HG02798 (cell line): ENCODE data around the gene DMRT2.

Experiments
- ATAC-seq: cut with Tn5 transposase; IDR thresholded peaks from one replicate; pipeline ENCODE4 v1.9.1; 2021; ENCODE audit warnings: mild to moderate bottlenecking; ENCODE audit not compliant: unreplicated experiment, poor library complexity

DMRT2 gene

DNA sequence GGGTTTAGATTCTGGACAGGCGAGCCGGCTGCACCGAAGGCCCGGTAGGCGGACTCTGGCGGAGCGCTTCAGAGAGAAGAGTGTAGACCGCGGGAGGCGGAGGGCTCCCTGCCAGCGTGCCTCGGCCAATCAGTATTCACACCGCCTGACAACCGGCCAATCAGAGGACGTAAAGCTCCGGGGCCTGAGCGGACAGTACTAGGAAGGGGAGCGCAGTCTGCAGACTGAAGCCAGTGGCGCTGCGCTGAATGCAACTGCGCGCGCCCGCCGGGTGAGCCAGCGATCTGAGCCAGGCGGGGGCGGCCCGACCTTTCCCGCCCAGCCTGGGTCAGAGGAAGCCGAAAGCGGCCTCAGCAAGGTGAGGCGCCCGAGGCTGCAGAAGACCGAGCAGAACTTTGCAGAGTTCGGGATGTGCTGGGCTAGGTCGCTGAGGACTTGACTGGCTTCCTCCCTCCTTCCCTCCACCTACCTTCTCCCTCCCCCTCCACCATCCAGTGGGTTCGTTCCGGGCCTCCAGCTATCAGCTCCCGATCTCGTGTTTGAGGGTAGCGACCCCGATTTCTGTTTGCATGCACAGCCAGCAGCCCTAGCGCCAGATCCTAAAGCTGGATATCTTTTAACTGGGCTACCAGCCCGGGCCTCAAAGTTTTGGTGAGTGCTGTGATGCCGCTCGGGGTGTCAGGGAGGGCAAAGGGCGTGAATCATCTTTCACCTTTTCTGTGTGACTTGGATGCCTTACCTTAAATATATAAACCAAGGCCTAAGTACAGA, at the start of gene DMRT2:
TSS of gene DMRT2 (plus strand) at position 233 of the 771 bp plus-strand sequence. CDS start 1,257 bp downstream, outside the sequence.
- peak; percentile 74 for ATAC-seq

DNA sequence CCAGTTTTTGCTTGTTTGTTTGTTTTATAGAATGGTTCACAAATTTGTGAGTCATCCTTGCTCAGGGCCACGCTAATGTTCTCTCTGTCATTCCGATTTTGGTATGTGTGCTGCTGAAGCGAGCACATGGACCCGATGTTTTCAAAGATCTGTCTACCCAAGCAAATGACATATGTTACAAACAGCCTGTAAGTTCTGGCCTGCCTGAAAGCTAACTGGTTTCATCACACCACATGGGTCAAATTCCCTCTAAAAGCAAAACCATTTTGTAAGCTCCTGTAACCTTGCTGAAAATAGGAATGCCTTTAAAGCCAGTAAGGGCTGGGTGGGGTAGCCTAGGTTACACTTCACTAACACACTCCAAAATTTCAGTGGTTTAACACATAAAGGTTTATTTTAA, 48.3 kb upstream of the DMRT2 start:
- ATAC-seq, result no peak

DNA sequence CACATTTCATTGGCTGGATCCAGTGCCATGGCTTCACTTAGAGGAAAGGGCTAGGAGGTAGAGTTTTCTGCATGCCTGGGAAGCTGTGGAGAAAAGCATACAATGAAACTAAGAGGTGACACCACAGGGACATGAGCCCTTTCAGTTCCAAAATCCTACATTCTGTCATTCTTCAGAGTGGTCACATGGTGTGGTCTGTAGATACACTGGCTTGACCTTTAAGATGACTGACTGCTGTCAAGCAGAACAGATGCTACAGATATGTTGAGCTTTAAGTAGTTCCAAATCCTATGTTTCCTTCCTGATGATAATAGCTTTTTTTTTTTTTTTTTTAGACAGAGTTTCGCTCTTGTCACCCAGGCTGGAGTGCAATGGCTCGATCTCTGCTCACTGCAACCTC, 47.5 kb upstream of the DMRT2 start:
- no peak for ATAC-seq

DNA sequence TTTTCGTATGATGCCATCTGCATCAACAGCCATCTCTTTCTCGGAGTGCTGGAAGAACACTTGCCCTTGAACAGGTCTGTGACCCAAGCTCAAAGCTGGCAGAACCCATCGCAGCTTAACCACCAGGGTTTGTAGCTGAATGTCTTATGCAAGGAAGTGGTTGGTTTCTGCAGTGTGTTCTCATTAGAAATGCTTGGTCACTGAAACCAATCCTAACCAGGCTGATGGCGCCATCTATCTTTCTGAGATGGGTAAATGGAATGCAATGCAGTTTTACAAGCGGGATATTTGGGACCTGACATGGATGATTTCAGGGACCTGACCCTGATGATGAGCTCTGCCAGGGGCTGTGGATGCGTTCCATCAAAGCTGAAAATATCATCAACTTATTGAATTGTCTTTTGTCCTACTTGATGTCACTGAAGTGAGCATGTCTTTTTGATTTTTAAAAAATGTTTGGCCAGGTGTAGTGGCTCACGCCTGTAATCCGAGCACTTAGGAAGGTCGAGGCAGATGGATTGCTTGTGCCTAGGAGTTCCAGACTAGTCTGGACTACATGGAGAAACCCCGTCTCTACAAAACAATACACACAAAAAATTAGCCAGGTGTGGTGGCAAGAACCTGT, 45.0 kb upstream of the DMRT2 start:
- peak; percentile 40 for ATAC-seq

DNA sequence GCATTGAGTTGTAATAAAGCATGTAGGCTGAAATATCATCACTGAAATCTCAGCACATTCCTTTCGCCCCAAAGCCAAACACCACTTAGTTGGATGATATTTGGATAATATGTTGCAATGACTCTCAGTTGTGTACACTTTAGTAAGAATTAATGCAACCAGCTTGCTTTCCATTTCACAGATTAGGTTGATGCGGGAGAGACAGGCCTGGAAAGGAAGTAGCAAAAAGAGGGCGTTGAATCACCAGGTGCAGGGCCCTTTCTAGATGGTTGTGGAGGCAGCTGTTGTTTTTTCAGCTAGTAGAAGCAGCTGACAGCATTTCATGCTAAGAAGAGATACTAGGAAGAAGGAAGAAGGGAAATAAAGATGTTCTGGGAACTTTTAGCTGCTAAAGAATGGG, 42.8 kb upstream of the DMRT2 start:
- no peak for ATAC-seq

DNA sequence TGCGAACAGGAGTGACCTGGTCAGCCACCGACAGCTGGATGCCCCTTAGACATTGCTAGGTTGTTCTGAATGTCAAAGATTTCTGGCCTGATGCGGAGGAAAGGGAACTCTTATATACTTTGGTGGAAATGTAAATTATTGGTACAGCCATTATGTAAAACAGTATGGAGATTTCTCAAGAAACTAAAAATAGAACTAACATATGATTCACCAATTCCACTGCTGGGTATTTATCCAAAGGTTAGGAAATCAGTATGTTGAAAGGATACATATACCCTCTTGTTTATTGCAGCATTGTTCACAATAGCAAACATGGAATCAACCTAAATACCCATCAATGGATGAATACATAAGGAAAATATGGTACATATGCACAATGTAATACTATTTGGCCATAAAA, 41.9 kb upstream of the DMRT2 start:
- no peak for ATAC-seq

DNA sequence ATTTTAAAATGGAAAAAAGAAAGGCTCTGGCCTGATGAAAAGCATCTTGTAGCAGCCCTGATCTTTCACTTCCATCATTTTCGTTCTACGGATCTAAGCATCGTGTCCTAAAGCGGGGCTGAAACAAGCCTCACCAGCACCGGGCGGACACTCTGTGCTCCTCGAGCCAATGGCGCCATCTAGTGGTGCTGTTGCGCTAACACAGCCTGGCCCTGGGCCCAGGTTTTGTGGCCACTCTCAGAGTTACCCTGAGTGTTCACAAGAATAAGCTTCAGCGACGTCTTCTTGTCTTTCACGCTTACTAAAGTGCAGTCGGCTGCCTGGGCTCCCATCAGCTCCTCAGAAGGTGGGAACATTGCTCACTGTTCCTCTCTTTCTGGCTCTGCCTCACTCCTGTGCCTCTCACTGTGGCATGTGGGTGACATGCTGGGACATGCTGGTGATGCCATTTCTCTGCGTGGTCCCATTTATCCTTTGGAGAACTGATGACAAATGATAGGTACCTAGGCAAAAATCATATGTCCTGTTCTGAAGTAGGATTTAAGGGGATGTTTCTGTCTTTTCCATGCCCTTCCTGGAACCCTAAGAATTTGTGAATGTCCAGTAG, 41.0 kb upstream of the DMRT2 start:
- peak; percentile 95 for ATAC-seq

DNA sequence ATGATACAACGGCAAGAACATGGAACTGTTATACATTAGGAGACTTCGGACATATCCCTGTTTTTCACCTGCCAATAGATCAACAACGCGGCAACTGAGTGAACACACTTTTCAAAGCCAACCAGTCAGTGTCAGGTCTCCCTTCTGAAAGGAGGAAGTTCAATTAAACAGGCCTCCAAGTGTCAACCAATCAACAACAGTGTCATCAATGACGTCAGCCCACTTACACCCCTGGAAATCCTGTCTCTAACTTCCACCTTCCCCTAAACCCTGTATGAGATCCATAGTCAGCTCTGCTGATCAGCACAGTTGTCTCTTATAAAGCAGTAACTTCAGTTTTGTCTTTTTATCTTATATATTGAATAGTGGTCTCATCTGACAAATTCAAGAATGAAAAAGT, 37.1 kb upstream of the DMRT2 start:
- no peak for ATAC-seq

DNA sequence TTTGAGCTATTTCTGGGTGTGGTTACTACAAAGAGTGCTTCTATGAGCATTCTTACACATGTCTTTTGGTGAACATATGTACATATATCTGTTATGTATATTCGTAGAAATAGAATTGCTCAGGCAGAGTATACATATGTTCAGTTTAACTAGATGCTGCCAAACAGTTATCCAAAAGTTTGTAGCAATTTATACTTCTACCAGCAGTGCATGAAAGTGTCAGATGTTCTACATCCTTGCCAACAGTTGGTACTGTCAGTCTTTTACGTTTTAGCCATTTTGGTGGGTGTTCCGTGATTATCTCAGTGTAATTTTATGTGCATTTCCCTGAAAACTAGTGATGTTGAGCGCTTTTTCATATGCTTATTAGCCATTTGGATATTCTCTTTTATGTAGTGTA, 35.9 kb upstream of the DMRT2 start:
- ATAC-seq, result no peak

DNA sequence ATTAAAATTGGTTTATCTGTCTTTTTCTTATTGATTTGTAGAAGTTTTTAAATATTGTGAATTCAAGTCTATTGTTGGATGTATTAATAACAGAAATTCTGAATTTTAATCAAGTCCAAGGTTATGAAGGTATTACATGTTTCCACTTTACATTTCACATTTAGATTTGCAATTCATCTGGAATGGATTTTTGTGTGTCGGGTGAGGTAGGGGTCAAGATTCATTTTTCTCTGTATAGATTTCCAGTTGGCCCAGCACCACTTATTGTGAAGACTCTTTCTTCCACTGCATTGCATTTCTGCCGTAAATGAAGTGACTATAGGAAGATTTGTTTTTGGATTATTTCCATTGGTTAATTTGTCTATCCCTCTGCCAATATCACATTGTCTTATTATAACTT, 35.5 kb upstream of the DMRT2 start:
- no peak for ATAC-seq

DNA sequence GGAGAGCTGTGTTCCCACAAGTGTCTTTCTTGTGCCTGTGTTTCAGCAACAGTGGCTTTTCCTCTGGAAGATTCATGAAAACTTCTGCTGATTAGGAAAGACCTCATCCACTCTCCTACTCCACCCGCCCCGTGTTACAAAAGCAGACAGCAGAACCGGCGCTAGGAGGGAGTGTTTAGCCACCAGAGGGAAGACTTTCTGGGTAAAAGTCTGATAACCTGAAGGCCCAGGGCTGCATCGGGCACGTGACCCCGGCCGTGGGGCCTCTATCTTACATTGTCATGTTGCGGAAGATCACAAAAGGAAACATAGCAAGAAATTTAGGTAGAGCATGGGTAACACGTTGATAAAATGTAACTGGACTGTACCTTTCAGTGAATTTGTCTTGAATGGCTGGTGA, 32.0 kb upstream of the DMRT2 start:
- no peak for ATAC-seq

DNA sequence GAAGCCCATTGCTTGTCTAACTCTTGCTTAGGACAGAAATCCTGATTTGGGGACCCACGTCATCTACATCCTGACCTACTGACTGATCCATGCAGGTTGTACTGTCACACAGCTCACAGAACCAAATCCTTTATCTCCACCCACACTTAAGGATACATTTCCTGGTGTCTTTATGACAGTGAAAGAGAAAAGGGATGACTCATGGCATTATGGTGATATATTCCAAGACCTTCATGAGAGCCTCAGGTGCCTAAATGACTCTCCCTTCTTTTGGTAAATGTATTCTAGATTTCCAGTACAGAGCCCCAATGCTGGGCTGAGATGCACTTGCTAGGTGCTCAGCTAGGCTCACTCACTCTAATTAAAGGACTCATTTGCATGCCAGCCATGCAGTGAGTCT, 26.0 kb upstream of the DMRT2 start:
- no peak for ATAC-seq

DNA sequence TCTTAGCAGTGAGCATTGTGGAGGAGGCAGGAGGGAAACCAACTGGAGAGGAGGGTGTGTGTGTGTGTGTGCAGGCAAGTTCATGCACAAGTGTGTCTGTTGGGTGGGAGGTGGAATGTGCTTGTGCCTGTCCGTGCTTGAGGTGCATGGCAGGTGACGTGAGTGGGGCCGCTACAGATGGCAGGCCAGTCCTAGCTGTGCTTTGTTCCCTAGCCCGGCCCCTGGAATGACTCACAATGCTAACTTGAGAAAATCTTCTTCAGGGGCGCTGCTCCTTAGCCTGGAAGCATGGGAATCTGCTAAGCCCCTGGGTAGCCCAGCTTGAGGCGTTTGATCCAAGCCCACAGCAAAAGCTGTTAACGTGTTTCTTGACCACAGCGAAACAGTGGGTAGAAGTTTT, 25.0 kb upstream of the DMRT2 start:
- no peak for ATAC-seq

DNA sequence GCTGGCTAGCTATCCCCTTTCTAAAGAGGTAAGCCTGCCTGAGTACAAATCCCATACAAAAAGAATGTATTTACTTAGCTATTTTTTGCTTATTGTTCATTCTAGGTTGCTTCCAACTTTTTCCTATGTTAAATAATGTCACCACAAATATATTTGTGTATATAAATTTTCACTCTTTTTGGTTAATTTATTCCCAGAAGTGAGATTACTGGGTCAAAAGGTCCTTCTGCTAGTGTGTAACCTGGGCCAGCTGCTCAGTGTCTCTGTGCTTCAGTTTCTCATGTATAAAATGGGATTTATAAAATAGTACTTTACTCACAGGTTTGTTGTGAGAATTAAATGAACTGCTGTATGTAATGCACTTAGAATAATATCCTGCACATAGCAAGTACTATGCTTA, 23.9 kb upstream of the DMRT2 start:
- ATAC-seq, result no peak

DNA sequence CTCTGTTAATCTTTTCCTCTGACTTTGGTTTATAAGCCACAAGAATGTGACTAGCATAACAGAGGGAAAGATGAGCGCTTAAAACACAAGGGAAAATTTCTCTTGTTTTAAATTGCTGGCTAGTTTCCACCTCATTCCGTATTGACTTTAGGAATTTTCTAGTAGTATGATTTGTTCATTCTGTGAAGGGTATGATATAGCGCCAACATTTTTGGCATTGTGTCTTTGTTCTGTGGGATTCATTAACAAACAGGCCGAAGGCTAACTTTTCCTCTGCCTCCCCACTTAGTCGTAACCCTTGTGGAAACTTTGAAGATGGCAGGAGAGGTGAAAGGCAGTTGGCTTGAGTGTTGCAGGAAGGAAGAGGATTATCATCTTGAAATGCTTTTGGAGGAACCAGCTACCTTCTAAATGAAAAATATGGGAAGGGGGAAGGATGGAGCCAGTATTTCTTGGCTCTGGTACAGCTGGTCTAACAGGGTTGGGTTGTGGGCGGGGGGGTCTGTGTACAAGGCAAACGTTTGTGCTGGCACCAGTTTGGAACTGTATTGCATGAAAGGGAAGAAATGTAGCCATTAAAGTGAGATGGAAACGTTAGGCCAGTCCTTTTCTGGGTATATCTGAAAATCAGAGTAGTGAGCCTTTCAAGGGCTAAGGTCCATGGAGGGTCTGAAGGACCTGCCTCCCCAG, 21.5 kb upstream of the DMRT2 start:
- no peak for ATAC-seq

DNA sequence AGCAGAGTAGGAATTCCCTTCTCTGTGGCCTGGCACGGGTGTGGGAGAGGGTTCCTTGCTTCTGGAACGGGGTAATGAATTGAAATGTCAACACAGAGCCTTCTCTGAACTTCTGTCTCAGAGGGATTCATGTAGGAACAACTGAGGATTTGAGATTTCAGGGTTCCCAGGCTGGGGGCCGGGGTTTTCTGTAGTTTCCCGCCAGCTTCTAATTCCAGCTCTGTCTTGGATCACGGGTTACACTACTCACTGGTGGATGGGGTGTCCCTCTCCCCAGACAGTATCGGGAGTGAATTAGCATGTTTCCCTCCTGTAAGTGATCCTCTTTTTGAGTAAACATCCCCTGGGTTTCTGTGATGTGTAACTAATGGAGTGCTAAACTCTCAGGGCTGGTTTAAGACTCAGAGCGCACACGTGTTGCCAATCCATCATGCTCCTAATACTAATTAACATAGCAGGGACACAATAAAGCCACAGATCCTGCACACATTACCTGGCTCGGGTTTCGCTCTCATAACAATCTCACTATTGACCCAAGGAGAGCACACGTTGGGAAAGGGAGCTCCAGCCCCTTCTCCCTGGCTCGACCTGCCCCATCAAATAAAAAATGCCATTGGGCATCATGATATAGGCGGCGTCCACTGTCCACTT, 18.1 kb upstream of the DMRT2 start:
- no peak for ATAC-seq

DNA sequence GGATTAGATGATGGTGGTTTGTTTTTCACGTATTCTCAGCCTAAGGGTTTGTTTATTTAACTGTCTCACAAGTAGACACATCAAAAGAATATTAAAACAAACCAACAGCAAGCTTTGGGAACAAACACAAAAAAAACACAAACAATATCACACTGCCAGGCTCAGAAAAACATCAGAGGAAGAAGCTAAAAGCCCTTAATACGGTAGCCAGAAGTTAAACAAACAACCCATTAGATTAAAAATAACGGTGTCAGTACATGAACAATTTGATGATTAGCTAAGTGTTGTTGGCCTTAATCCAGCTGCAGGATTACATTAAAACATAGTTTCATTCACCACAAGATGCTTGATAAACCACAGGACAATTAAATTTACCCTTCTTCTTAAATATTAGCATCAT, 15.9 kb upstream of the DMRT2 start:
- no peak for ATAC-seq

DNA sequence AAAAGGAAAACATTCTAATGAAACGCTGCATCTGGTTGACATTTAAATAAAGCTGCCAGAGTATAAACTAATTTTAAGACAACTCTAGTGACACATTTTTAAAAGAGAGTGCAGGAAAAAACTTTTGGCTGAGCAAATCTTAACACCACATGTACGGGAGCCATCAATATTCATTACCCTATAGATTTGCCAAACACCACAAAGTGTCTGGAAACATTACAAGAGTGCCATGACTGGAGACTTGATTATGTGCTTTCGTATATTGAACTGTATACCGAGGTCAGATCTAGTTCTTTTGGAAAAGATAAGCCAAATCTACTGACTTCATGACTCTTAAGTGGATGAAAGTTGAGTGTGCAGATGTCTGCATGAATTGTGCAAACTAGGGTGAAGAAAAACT, 10.6 kb upstream of the DMRT2 start:
- no peak for ATAC-seq

DNA sequence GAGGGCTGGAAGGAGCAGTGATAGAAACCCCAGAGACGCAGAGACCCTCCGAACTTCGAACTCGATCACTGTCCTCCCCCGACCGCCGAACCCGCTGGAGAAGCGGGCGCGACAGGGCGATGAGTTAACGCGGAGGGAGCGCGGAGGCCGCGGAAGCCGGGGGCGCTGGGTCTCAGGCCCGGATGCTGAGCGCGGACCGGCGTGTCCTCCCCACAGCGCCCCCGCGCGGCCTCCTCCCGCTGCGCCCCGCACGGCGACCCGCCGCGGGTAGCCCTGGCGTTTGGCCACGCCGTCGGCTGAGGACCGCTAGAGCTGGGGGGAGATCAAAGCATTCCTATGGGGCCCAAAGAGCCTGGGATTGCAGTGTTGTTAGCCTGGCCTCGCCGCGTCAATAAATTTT, 7.7 kb upstream of the DMRT2 start:
- ATAC-seq, result no peak

DNA sequence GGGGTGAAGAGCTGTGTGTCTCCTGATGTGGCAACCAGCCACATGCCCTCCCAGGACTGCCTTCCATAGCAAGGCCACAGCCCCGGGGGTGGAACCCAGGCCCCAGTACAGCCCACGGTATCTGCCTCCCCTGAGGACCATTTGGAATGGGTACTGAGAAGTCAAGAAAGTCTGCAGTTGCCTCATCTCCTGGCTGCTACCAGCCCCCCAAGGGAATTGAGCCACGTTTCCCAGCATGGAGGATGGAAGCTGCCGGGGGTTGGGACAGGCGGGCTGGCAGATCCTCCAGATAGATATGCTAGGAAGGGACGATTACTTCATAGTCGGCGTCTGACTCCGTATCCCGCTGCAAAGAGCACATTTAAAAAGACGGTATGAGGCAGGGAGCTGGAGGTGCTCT, 5.5 kb upstream of the DMRT2 start:
- ATAC-seq, result no peak
